HG03558 (cell line): ENCODE data around the gene RAMP1.

Source experiments
- ATAC-seq: cut with Tn5 transposase; IDR thresholded peaks from one replicate; pipeline ENCODE4 v1.9.1; 2021; ENCODE audit warnings: moderate number of reproducible peaks; ENCODE audit not compliant: unreplicated experiment; ENCODE audit errors: extremely low read depth

Gene RAMP1

GRCh38 chr2:237912271-237913192 is 53.1 kb downstream of the RAMP1 start:
- no peak for ATAC-seq

DNA sequence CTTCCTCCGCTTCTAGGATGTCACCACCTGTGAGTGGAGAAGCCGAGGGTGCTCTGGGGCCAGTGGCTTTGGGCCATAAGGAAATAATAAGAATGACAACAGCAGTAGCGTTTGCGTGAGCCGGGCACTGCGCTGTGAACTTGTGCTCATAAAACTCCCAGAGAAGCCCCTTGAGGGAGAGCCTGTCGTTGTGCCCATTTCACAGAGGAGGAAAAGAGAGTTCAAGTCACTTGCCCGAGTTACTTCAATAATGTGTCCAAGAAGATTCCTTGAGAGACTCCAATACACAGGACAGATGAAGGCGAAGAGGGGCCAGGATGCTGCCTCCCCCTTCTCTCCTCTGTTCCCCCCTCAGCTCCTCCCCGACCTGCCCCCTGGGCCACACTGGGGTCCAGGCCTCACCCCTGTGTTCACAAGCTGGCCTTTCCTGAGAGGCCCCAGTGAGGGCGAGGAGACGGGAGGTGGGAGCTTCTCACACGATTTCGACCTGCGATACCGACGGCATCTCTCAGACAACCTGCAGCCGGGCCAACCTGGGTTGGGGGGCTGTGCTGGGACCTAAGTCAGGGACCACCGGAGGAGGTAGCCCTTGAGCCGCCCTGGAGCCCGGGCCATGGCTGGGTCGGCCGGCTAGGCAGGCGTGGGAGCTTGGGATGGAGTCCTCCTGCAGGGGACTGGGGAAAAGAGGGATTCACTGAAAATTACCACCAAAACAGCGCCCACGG is 53.9 kb downstream of the RAMP1 start:
- ATAC-seq = no peak

GRCh38 chr2:237915576-237915975 is 56.2 kb downstream of the RAMP1 start:
- no peak for ATAC-seq

GRCh38 chr2:237916296-237916695 is 56.9 kb downstream of the RAMP1 start:
- no peak for ATAC-seq

- ATAC-seq = no peak
Measured at GRCh38 chr2:237917696-237918374, 58.4 kb downstream of the RAMP1 start.

DNA sequence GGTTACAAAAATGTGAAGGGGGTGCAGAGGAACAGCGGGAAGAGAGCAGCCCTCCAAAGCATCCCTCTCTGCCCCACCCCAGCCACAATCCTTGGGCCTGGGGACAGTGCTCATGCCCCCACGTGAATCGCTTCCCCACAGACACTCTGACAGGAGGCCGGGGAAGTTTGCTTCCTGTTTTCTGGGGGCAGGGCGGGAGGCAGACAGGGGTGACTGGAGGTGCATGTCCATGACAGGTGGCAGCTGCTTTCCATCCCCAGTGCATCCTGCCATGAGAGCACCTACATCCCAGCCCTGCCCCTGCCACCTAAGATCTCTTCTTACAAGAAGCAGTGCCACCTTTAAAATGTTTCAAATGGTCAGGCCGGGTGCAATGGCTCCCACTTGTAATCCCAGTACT is 60.2 kb downstream of the RAMP1 start:
- ATAC-seq = no peak

- no peak for ATAC-seq
Measured at GRCh38 chr2:237920673-237921072, 61.2 kb downstream of the RAMP1 start.

- ATAC-seq = no peak
Measured at GRCh38 chr2:237921967-237922492, 62.6 kb downstream of the RAMP1 start.

DNA sequence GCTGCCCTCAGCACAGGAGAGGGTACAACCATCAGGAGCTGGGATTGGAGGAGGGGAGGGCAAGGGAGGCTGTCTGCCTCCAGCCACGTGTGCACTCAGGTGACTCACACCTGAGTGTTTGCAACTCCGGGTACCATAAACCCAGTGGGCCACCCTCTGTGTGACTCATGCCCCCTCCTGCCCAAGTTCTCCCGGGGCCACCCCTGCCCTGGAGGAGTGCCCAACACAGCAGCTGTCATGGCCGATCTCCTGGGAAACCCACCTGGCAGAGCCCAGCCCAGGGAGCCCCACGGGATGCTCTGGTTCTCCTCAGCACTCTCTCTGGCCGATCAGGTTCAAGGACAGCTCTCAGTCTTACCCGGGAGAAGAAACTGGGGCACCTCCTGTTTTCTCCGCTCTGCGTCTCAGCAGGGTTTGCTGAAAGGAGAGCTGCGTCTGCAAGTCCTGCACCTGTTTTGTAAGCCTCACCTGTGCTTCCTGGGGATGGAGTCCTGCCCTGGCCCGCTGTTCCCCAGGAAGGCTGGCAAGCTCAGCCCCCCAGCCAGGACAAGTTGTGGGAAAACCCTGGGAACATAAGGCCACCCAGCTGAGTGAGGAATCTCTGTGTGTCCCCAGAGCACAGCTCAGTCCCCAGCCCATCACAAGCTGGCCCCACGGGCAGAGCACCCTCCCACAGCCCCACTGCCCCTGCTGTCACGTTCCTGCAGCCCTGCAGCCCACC is 63.4 kb downstream of the RAMP1 start:
- ATAC-seq = no peak

DNA sequence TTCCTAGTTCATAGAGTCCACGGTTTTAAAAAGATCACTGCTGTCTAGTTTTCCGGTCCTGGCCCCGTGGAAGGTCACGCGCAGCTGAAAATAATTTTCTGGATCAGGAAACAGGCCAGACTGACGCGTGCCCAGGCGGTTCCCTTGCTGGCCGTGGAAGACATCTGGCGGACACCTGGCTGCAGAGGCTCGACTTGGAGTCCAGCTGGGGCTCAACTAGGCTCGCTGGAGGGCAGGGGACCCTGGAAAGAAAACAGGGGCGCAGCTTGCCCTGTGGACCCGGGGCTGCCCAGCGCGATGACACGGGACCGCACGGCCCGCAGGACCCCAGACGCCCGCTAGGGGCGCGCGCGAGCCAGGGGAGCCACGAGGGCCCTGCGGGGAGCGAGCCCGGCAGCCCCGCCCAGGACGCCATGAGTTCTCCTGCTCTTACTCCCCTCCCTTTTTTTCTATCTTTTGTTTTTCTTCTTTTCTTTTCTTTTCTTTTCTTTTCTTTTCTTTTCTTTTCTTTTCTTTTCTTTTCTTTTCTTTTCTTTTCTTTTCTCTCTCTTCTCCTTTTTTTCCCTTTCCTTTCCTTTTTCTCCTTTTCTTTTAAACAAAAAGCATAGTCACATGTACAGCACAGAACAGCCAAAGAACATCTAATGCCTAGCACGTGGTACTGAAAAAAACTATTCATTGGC is 64.2 kb downstream of the RAMP1 start:
- ATAC-seq = no peak

DNA sequence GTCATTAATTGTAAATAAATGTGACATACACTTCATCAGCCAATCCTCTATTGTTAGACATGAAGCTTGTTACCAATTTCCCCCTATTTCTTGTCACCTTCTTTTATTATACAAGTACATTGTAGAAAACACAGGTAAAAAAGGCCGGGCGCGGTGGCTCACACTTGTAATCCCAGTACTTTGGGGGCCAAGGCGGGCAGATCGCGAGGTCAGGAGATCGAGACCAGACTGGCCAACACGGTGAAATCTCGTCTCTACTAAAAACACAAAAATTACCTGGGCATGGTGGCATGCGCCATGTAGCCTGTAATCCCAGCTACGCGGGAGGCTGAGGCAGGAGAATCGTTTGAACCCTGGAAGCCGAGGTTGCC is 64.7 kb downstream of the RAMP1 start:
- ATAC-seq = no peak

DNA sequence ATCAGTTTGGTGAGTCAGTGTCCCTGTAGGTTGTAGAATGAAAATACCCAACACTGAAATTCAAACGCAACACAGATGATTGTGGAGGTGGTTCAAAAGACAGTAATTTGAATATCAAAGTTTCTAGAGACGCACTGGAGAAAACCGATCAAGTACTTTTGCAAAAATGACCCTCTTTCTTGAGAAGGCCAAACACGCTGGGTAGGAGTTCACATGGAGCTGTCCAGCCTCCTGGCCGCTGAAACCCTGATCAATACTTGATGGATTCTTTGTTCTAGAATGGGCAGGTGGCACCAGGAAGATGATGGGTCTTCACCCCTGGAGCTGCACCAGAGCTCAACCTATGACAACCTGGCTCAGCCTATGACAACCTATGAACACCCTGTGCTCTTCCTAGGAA is 67.7 kb downstream of the RAMP1 start:
- no peak for ATAC-seq

DNA sequence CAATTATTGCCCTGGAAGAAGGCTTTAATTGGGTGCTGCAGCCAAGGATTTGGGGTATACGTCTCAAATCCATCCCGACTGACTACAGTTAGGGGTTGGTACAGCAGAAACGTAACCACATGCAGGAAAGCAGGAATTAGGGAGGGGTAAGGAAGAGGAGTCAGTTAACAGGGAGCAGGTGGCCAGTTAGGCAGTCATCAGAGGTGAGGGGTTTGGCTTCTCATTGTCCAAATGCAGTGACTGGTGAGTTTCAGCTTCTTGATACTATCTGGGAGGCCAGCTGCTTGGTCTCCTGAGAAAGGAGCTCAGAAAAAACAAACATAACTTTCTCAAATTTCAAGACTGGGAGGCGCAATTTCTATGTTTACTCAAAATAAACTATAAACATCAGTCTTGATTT is 68.6 kb downstream of the RAMP1 start:
- no peak for ATAC-seq

DNA sequence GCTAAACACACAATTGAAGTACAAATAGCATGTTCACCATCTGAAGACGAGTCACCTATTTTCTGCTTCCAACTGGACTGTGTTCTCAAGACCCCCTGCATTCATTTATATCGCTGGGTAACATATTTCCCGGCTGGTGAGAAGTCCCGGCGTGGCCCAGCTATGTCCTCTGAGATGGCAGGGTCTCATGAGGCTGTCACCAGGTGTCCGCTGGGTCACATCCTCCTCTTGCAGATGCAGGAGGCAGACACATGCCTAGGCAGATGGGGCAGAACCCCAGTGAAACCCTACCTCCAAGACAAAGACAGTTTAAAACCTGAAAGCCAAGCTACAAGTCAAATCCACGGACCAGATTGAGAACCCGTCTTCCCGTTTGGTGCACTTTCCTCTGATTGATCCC is 70.6 kb downstream of the RAMP1 start:
- ATAC-seq = no peak

DNA sequence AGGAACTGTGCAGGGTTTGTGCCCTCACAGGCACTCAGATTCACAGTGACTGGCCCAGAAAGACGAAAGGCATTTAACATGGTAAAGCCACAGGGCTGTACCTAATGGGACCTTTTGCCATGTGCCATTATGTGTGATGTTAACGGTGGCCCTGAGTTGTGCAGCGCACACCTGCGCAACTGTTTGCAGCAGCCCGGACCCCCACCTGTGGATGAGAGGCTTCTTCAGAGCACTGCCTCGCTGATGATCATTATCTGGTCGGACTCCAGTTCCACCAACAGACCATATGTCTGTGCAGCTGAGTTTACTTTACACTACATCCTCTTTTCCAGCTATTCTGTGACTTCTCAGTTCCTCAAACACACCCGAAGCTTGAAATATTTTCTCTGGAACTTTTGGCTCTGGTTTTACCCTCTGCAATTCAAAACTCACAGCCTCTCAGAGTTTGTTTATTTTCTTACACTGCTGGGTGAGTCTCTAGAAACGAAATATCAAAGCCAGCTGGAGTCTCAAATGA is 71.8 kb downstream of the RAMP1 start:
- no peak for ATAC-seq

GRCh38 chr2:237932731-237933131 is 73.3 kb downstream of the RAMP1 start:
- ATAC-seq = no peak

DNA sequence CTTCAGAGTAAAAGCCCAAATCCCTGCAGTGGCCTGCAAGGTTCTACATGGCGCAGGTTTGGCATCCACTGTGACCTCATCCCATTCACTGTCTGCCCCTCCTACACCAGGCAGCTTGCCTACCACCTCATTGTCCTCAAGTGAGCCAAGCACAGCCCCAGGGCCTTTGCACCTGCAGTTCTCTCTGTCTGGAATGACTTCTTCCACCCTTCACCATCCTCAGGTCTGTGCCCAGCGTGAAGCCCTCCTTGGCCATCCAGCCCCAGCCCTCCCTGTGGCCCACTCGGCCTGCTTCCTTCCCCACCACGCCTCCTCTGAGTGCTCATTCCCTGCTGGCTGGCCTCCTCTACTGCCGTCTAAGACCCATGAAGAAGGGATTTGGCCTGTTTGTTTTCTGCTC is 74.8 kb downstream of the RAMP1 start:
- no peak for ATAC-seq

DNA sequence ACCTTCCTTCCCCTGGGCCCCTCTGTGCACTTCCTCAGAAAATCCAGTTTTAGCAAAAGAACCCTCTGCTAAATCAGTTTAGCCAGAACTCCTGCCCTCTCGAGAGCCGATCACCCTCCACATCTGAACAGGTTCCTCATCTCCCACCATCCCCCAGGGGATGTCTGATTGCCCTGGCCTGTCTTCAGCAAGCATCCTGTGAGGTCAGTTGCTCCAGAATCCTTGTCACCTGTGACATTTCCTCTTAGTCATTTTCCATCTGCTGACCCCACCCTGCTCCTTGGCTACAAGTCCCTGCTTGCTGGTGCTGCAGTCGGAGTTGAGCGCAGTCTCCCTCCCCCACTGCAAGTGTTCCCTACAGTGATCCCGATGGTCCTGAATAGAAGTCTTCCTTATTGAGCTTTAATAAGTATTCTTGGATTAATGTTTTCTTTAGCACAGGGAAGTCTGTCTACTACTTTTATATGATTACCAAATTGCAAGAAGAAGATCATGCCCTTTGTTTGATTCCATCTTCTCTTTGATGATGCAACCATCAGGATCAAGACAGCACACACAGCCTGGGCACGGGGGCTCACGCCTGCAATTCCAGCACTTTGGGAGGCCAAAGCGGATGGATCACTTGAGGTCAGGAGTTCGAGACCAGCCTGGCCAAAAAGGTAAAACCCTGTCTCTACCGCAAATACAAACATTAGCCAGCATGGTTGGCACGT is 76.5 kb downstream of the RAMP1 start:
- no peak for ATAC-seq

DNA sequence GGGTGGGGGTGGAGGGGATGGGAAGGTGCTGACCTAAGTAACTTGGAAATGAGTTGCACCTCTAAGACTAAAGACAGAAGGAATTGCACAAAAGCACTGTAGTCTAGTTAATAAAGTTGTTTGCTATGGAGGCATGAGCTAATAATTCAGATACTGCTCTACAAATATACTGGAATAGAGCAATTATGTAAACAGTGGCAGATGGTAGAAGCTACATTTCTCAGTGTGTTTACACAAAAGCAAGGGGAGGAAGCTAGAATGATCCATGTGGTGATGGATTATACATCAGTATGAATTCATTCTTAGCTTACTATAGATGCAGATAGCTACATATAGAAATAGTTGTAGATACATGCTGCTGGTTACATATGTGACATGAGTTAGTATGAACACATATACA is 79.8 kb downstream of the RAMP1 start:
- no peak for ATAC-seq
